GM21367 (cell line): Measurements from ENCODE around the gene CSN2.
A peak's percentile ranks its signal among the peaks of the same experiment; 100 is the strongest.
"Not testable (repeated sequence)": the region's sequence is repeated elsewhere in the genome, so short reads cannot be mapped to it uniquely, and the experiment has no call there.

Experiments
- ATAC-seq: cut with Tn5 transposase; IDR thresholded peaks from one replicate; pipeline ENCODE4 v1.9.1; 2021; ENCODE audit not compliant: unreplicated experiment

Gene CSN2

GRCh38 chr4:69965628-69966027 is at the start of gene CSN2:
Gene CSN2, minus strand, starts transcription at chr4:69965728. Its CDS starts 4,733 bp downstream, at chr4:69960995.
- no peak for ATAC-seq

- ATAC-seq, result no peak
Observed at GRCh38 chr4:70008771-70009170, 43.2 kb upstream of the CSN2 start.

- ATAC-seq, result no peak
Observed at GRCh38 chr4:70002507-70002906, 37.0 kb upstream of the CSN2 start.

GRCh38 chr4:70000711-70001110 is 35.2 kb upstream of the CSN2 start:
- ATAC-seq, result no peak

- no peak for ATAC-seq
Observed at GRCh38 chr4:69999420-69999819, 33.9 kb upstream of the CSN2 start.

- no peak for ATAC-seq
Observed at GRCh38 chr4:69995526-69996016, 30.0 kb upstream of the CSN2 start, which contains the start of gene STATH. Gene STATH, plus strand, starts transcription at chr4:69995966. Its CDS starts 2,472 bp downstream, at chr4:69998438.

- ATAC-seq, result no peak
Observed at GRCh38 chr4:69994782-69995181, 29.3 kb upstream of the CSN2 start.

- ATAC-seq, result no peak
Observed at GRCh38 chr4:69991016-69991415, 25.5 kb upstream of the CSN2 start.

GRCh38 chr4:69986663-69987062 is 21.1 kb upstream of the CSN2 start:
- no peak for ATAC-seq

- ATAC-seq, result no peak
Observed at GRCh38 chr4:69984030-69984443, 18.5 kb upstream of the CSN2 start.

GRCh38 chr4:69977582-69977981 is 12.1 kb upstream of the CSN2 start:
- ATAC-seq, result no peak

GRCh38 chr4:69974631-69975030 is 9.1 kb upstream of the CSN2 start:
- ATAC-seq, result no peak

- ATAC-seq, result no peak
Observed at GRCh38 chr4:69970071-69970470, 4.5 kb upstream of the CSN2 start.

GRCh38 chr4:69957209-69957608 is 8.3 kb downstream of the CSN2 start:
- no peak for ATAC-seq

GRCh38 chr4:69951602-69952001 is 13.9 kb downstream of the CSN2 start:
- no peak for ATAC-seq

- no peak for ATAC-seq
Observed at GRCh38 chr4:69936566-69936965, 29.0 kb downstream of the CSN2 start.

GRCh38 chr4:69934150-69934549 is 31.4 kb downstream of the CSN2 start:
- ATAC-seq, result no peak

- ATAC-seq, result no peak
Observed at GRCh38 chr4:69930768-69931167, 34.8 kb downstream of the CSN2 start, which contains the start of gene CSN1S1. Gene CSN1S1, plus strand, starts transcription at chr4:69931068. Its CDS starts 1,488 bp downstream, at chr4:69932556.

GRCh38 chr4:69923782-69924410 is 41.6 kb downstream of the CSN2 start:
- not testable (repeated sequence) for ATAC-seq

GRCh38 chr4:69920874-69921273 is 44.7 kb downstream of the CSN2 start:
- ATAC-seq, result no peak

- peak; percentile 72 for ATAC-seq
Observed at GRCh38 chr4:69910016-69910782, 55.3 kb downstream of the CSN2 start.

GRCh38 chr4:69909195-69909594 is 56.3 kb downstream of the CSN2 start:
- peak; percentile 39 for ATAC-seq
